SK-N-SH treated with all-trans-retinoic acid at 6 μM for 48 hours (cell line): ENCODE data around the gene LRRFIP1.

Experiments used
- ATAC-seq: fragments of 200-7000 bp; cut with Tn5 transposase; 3 replicates; pipeline ENCODE4 v1.9.1; 2020; ENCODE audit warnings: mild to moderate bottlenecking, moderate library complexity
- ARNTL ChIP-seq: fragments of 450-650 bp; formaldehyde crosslinking; IDR thresholded peaks from 2 replicates; pipeline ENCODE4 v1.5.0; 2020; ENCODE audit warnings: low read depth, mild to moderate bottlenecking, moderate library complexity, borderline replicate concordance
- BACH2 ChIP-seq: fragments of 250-450 bp; sonication (Bioruptor Pico); IDR thresholded peaks from 2 replicates; pipeline ENCODE4 v1.9.0; 2021; ENCODE audit warnings: mild to moderate bottlenecking, borderline replicate concordance
- CSDC2 ChIP-seq: fragments of 250-450 bp; sonication (Bioruptor Pico); IDR thresholded peaks from 2 replicates; pipeline ENCODE4 v1.5.0; 2020; ENCODE audit warnings: mild to moderate bottlenecking, moderate library complexity
- ESRRG ChIP-seq: fragments of 250-450 bp; sonication (Bioruptor Pico); IDR thresholded peaks from 2 replicates; pipeline ENCODE4 v1.6.1; 2021; ENCODE audit warnings: mild to moderate bottlenecking
- GLIS3 ChIP-seq: fragments of 250-450 bp; sonication (Bioruptor Pico); IDR thresholded peaks from 2 replicates; pipeline ENCODE4 v1.5.0; 2020; ENCODE audit warnings: mild to moderate bottlenecking, moderate library complexity
- ISL1 ChIP-seq: fragments of 250-450 bp; sonication (Bioruptor Pico); IDR thresholded peaks from 2 replicates; pipeline ENCODE4 v2.1.2; 2022; ENCODE audit warnings: mild to moderate bottlenecking, moderate library complexity
- OSR1 ChIP-seq: fragments of 250-450 bp; sonication (Bioruptor Pico); IDR thresholded peaks from 2 replicates; pipeline ENCODE4 v1.8.0; 2022; ENCODE audit warnings: moderate library complexity, mild to moderate bottlenecking, inconsistent platforms
- PPARA ChIP-seq: fragments of 250-450 bp; sonication (Bioruptor Pico); IDR thresholded peaks from 2 replicates; pipeline ENCODE4 v1.5.0; 2020; ENCODE audit warnings: mild to moderate bottlenecking, borderline replicate concordance
- RARB ChIP-seq: fragments of 250-450 bp; sonication (Bioruptor Pico); IDR thresholded peaks from 2 replicates; pipeline ENCODE4 v1.8.0; 2021; ENCODE audit warnings: mild to moderate bottlenecking, moderate library complexity
- SNAI2 ChIP-seq: fragments of 250-450 bp; sonication (Bioruptor Pico); IDR thresholded peaks from 2 replicates; pipeline ENCODE4 v1.5.0; 2020; ENCODE audit warnings: mild to moderate bottlenecking, moderate library complexity
- TCF4 ChIP-seq: fragments of 250-450 bp; sonication (Bioruptor Pico); IDR thresholded peaks from 2 replicates; pipeline ENCODE4 v1.8.0; 2021; ENCODE audit warnings: mild to moderate bottlenecking, moderate library complexity, borderline replicate concordance
- TOX ChIP-seq: fragments of 250-450 bp; sonication (Bioruptor Pico); IDR thresholded peaks from 2 replicates; pipeline ENCODE4 v1.8.0; 2021; ENCODE audit warnings: mild to moderate bottlenecking, moderate library complexity, borderline replicate concordance
- ZC3H10 ChIP-seq: fragments of 250-450 bp; sonication (Bioruptor Pico); IDR thresholded peaks from 2 replicates; pipeline ENCODE4 v1.5.1; 2021; ENCODE audit warnings: mild to moderate bottlenecking, moderate library complexity
- ZFP3 ChIP-seq: fragments of 250-450 bp; sonication (Bioruptor Pico); IDR thresholded peaks from 2 replicates; pipeline ENCODE4 v1.5.0; 2020; ENCODE audit warnings: mild to moderate bottlenecking, moderate library complexity
- ZFP30 ChIP-seq: fragments of 450-650 bp; formaldehyde crosslinking; IDR thresholded peaks from 2 replicates; pipeline ENCODE4 v1.5.0; 2022; ENCODE audit warnings: mild to moderate bottlenecking, moderate library complexity
- ZNF565 ChIP-seq: fragments of 450-650 bp; formaldehyde crosslinking; conservative IDR thresholded peaks from 2 replicates; pipeline ENCODE4 v1.5.0; 2020; ENCODE audit warnings: low read depth, mild to moderate bottlenecking, moderate library complexity
- ZNF70 ChIP-seq: fragments of 450-650 bp; formaldehyde crosslinking; IDR thresholded peaks from 2 replicates; pipeline ENCODE4 v1.5.0; 2020; ENCODE audit warnings: mild to moderate bottlenecking, moderate library complexity
- ZNF8 ChIP-seq: fragments of 450-650 bp; formaldehyde crosslinking; IDR thresholded peaks from 2 replicates; pipeline ENCODE4 v1.5.0; 2020; ENCODE audit warnings: mild to moderate bottlenecking, moderate library complexity
- TF ChIP-seq, protein P1 (sequence below): fragments of 250-450 bp; sonication (Bioruptor Pico); IDR thresholded peaks from 2 replicates; pipeline ENCODE4 v1.5.1; 2020; ENCODE audit warnings: low read depth, mild to moderate bottlenecking, moderate library complexity
- TF ChIP-seq, protein P2 (sequence below): fragments of 250-450 bp; sonication (Bioruptor Pico); IDR thresholded peaks from 2 replicates; pipeline ENCODE4 v1.8.0; 2020; ENCODE audit warnings: mild to moderate bottlenecking, moderate library complexity, borderline replicate concordance
- TF ChIP-seq, protein P3 (sequence below): fragments of 250-450 bp; sonication (Bioruptor Pico); IDR thresholded peaks from 2 replicates; pipeline ENCODE4 v1.8.0; 2021; ENCODE audit warnings: low read depth, mild to moderate bottlenecking, moderate library complexity, borderline replicate concordance
- TF ChIP-seq, protein P4 (sequence below): fragments of 250-450 bp; sonication (Bioruptor Pico); IDR thresholded peaks from 2 replicates; pipeline ENCODE4 v1.5.0; 2020; ENCODE audit warnings: mild to moderate bottlenecking, moderate library complexity
- TF ChIP-seq, protein P5 (sequence below): fragments of 250-450 bp; sonication (Bioruptor Pico); IDR thresholded peaks from 2 replicates; pipeline ENCODE4 v1.5.1; 2021; ENCODE audit warnings: mild to moderate bottlenecking, moderate library complexity

The LRRFIP1 gene

DNA sequence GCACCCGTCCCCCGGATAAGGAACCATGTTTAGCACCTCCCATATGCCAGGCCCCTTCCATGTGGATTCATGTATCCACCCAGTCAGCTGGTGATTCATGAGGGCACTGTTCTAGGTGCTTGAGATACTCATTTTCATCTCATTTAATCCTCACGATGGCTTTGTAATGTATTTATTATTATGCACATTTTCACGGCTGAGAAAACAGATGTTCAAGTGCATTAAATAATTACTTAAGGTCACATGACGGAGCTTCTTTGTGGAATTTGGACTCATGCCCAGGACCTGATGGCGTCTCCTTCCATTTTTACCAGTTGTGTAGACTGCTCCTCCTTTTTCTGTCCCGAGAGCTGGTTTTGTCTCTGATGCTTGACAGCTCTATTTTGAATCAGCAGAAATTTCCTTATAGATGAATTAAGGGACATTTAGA lies 99.0 kb downstream of the LRRFIP1 start:
- no peak for TF ChIP-seq TOX (CRISPR knock-in tag)
- TF ChIP-seq ZC3H10 (CRISPR knock-in tag), result no peak
- no peak for TF ChIP-seq ZNF8 (CRISPR knock-in tag)
- TF ChIP-seq RARB, result no peak
- no peak; the same call in 1 of the 2 replicates for TF ChIP-seq ISL1
- TF ChIP-seq OSR1 (CRISPR knock-in tag), result no peak
- TF ChIP-seq SNAI2 (CRISPR knock-in tag), result no peak
- TF ChIP-seq TCF4, result peak; percentile 81
- TF ChIP-seq, protein P1, sequence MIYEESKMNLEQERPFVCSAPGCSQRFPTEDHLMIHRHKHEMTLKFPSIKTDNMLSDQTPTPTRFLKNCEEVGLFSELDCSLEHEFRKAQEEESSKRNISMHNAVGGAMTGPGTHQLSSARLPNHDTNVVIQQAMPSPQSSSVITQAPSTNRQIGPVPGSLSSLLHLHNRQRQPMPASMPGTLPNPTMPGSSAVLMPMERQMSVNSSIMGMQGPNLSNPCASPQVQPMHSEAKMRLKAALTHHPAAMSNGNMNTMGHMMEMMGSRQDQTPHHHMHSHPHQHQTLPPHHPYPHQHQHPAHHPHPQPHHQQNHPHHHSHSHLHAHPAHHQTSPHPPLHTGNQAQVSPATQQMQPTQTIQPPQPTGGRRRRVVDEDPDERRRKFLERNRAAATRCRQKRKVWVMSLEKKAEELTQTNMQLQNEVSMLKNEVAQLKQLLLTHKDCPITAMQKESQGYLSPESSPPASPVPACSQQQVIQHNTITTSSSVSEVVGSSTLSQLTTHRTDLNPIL (CRISPR knock-in tag), result no peak
- TF ChIP-seq ARNTL, result no peak
- TF ChIP-seq, protein P2, sequence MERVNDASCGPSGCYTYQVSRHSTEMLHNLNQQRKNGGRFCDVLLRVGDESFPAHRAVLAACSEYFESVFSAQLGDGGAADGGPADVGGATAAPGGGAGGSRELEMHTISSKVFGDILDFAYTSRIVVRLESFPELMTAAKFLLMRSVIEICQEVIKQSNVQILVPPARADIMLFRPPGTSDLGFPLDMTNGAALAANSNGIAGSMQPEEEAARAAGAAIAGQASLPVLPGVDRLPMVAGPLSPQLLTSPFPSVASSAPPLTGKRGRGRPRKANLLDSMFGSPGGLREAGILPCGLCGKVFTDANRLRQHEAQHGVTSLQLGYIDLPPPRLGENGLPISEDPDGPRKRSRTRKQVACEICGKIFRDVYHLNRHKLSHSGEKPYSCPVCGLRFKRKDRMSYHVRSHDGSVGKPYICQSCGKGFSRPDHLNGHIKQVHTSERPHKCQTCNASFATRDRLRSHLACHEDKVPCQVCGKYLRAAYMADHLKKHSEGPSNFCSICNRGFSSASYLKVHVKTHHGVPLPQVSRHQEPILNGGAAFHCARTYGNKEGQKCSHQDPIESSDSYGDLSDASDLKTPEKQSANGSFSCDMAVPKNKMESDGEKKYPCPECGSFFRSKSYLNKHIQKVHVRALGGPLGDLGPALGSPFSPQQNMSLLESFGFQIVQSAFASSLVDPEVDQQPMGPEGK (CRISPR knock-in tag), result no peak
- peak; percentile 94 for TF ChIP-seq ZNF70
- no peak for TF ChIP-seq BACH2 (CRISPR knock-in tag)
- TF ChIP-seq, protein P3, sequence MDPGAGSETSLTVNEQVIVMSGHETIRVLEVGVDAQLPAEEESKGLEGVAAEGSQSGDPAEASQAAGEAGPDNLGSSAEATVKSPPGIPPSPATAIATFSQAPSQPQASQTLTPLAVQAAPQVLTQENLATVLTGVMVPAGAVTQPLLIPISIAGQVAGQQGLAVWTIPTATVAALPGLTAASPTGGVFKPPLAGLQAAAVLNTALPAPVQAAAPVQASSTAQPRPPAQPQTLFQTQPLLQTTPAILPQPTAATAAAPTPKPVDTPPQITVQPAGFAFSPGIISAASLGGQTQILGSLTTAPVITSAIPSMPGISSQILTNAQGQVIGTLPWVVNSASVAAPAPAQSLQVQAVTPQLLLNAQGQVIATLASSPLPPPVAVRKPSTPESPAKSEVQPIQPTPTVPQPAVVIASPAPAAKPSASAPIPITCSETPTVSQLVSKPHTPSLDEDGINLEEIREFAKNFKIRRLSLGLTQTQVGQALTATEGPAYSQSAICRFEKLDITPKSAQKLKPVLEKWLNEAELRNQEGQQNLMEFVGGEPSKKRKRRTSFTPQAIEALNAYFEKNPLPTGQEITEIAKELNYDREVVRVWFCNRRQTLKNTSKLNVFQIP (CRISPR knock-in tag), result no peak
- TF ChIP-seq, protein P4, sequence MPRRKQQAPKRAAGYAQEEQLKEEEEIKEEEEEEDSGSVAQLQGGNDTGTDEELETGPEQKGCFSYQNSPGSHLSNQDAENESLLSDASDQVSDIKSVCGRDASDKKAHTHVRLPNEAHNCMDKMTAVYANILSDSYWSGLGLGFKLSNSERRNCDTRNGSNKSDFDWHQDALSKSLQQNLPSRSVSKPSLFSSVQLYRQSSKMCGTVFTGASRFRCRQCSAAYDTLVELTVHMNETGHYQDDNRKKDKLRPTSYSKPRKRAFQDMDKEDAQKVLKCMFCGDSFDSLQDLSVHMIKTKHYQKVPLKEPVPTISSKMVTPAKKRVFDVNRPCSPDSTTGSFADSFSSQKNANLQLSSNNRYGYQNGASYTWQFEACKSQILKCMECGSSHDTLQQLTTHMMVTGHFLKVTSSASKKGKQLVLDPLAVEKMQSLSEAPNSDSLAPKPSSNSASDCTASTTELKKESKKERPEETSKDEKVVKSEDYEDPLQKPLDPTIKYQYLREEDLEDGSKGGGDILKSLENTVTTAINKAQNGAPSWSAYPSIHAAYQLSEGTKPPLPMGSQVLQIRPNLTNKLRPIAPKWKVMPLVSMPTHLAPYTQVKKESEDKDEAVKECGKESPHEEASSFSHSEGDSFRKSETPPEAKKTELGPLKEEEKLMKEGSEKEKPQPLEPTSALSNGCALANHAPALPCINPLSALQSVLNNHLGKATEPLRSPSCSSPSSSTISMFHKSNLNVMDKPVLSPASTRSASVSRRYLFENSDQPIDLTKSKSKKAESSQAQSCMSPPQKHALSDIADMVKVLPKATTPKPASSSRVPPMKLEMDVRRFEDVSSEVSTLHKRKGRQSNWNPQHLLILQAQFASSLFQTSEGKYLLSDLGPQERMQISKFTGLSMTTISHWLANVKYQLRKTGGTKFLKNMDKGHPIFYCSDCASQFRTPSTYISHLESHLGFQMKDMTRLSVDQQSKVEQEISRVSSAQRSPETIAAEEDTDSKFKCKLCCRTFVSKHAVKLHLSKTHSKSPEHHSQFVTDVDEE (CRISPR knock-in tag), result 0 out of 2 replicates have a peak, but pooled peaks have one; percentile 24
- no peak for TF ChIP-seq CSDC2
- TF ChIP-seq, protein P5, sequence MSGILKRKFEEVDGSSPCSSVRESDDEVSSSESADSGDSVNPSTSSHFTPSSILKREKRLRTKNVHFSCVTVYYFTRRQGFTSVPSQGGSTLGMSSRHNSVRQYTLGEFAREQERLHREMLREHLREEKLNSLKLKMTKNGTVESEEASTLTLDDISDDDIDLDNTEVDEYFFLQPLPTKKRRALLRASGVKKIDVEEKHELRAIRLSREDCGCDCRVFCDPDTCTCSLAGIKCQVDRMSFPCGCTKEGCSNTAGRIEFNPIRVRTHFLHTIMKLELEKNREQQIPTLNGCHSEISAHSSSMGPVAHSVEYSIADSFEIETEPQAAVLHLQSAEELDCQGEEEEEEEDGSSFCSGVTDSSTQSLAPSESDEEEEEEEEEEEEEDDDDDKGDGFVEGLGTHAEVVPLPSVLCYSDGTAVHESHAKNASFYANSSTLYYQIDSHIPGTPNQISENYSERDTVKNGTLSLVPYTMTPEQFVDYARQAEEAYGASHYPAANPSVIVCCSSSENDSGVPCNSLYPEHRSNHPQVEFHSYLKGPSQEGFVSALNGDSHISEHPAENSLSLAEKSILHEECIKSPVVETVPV (CRISPR knock-in tag), result no peak
- no peak for TF ChIP-seq GLIS3 (CRISPR knock-in tag)
- no peak for TF ChIP-seq ESRRG
- no peak for TF ChIP-seq ZFP30
- TF ChIP-seq PPARA (CRISPR knock-in tag), result no peak
- no peak for TF ChIP-seq ZNF565 (CRISPR knock-in tag)
- peak; percentile 74 for ATAC-seq

DNA sequence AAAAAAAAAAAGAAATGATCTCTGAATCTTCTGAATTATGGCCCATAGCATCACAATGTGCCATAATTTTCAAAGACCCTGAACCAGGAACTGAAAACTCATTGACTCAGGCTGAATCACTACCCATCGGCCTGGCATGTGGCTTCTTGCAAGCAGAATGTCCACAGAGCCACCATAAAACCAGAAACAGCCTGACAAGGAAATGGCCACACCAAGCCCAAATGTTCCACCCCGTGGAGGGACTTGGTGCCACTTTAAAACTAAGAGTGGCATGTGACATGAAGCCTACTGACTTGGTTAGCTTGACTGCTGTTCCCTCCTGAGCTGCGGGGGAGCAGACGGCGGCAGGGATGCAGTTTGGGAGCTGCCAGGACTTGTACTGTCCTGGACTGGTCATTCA lies 100.0 kb downstream of the LRRFIP1 start:
- ATAC-seq, result no peak
- TF ChIP-seq GLIS3 (CRISPR knock-in tag) (no peak), ARNTL (no peak), PPARA (CRISPR knock-in tag) (no peak), CSDC2 (no peak), ZNF70 (no peak), ISL1 (no peak)

DNA sequence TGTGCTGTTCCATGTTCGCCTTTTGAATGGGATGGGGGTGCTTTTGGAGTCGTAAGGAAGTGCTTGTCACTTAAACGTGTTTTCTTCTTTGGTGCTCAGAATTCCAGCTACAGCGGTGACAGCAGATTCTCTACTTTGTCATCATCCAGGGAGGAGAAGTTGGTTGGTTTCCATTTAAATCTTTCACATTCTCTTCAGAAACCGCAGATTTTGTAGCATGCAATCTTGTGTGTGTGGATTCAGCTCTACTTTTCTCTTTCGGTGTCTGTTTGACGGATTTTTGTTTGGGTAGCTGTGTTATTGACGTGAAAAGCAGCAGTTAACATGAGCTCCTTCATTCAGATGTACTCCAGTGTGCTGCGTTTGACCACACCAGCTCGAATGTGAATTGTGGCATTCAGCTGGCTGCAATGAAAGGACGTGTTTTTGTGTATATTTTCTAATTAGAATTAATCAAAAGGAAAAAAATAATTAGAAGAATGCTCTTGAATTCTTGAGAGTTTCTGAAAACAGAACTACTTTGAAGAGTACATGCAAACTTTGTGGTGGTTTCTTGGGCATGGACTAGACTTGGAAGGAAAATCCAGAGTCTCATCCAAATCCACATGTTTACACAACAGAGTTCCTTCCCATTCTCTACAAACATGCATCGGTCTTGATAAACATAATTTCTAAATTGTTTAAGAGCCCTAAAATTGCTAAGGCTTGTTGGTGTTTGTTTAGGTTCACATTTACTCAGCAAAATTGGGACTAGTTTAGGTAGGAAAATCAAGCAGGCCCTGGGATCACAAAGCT lies 102.5 kb downstream of the LRRFIP1 start:
- ATAC-seq, result no peak
- TF ChIP-seq BACH2 (CRISPR knock-in tag), result no peak
- no peak for TF ChIP-seq ZFP30
- TF ChIP-seq ZNF70, result no peak
- no peak for TF ChIP-seq TOX (CRISPR knock-in tag)
- no peak for TF ChIP-seq RARB
- no peak for TF ChIP-seq TCF4
- no peak for TF ChIP-seq PPARA (CRISPR knock-in tag)
- TF ChIP-seq, protein P1 (CRISPR knock-in tag), result no peak
- no peak for TF ChIP-seq ZNF8 (CRISPR knock-in tag)
- no peak for TF ChIP-seq ZFP3
- no peak for TF ChIP-seq SNAI2 (CRISPR knock-in tag)
- no peak for TF ChIP-seq CSDC2
- TF ChIP-seq, protein P3 (CRISPR knock-in tag), result no peak
